Measurements from ENCODE around the gene ARHGEF38. TPM values are rescaled to one million over a fixed set of nuclear protein-coding genes. Genes with fewer than 3 reads are reported as not detected.

ARHGEF38 gene
- total RNA-seq, 1 experiment from 2014 or later, result 0.15 TPM

GRCh38 chr4:105601406-105601805 lies 49.0 kb downstream of the ARHGEF38 start:
- H3K36me3 ChIP-seq (ENCODE audit: low read depth), result no peaks in the 10 kb centered on the region
- no peak for TF ChIP-seq CTCF (conservative IDR thresholded peaks at IDR 0.05)

GRCh38 chr4:105603158-105603557 lies 50.7 kb downstream of the ARHGEF38 start:
- H2AFZ ChIP-seq, result no peak overlapping the region
- no peak for DNase-seq
- H3K4me1 ChIP-seq (replicated peaks; ENCODE audit: insufficient read depth), result peaks cover 29% of the 10 kb centered on the region
- H3K4me3 ChIP-seq, result no peak overlapping the region
- H3K27ac ChIP-seq, result no peak overlapping the region
- no peaks in the 10 kb centered on the region for H3K79me2 ChIP-seq (ENCODE audit: low read depth)
- H4K20me1 ChIP-seq (ENCODE audit: insufficient read depth), result no peaks in the 10 kb centered on the region
- intact Hi-C loops (cut with micrococcal nuclease; ENCODE audit: unreplicated experiment), result no loop called here
- no peaks in the 10 kb centered on the region for H3K9me3 ChIP-seq (ENCODE audit: insufficient read depth, low read depth)
- no peak for TF ChIP-seq CTCF (conservative IDR thresholded peaks at IDR 0.05)
- TF ChIP-seq EZH2 (IDR thresholded peaks at IDR 0.05; ENCODE audit: low read depth), result no peak
- H3K36me3 ChIP-seq (ENCODE audit: low read depth), result no peaks in the 10 kb centered on the region
- no peak overlapping the region for H3K4me2 ChIP-seq
- BruUV-seq (replicated peaks), result no TSS peak
- no peaks in the 10 kb centered on the region for H3K27me3 ChIP-seq (ENCODE audit: insufficient read depth, low read depth)
- no peaks in the 10 kb centered on the region for H3F3A ChIP-seq (ENCODE audit: insufficient read depth, low read depth)
- ChIA-PET CTCF (no interaction called here), POLR2A (ENCODE audit: unreplicated experiment) (no interaction called here)
- no peaks in the 10 kb centered on the region for H3K9me2 ChIP-seq (ENCODE audit: insufficient read depth)

More at GRCh38 chr4:105601406-105601805, 49.0 kb downstream of the ARHGEF38 start:
- Histone ChIP-seq H4K20me1 (ENCODE audit: insufficient read depth) (no peaks in the 10 kb centered on the region), H3K27ac (no peak overlapping the region), H3F3A (ENCODE audit: insufficient read depth, low read depth) (no peaks in the 10 kb centered on the region), H3K27me3 (ENCODE audit: insufficient read depth, low read depth) (no peaks in the 10 kb centered on the region), H3K4me3 (no peak overlapping the region), H3K9me2 (ENCODE audit: insufficient read depth) (no peaks in the 10 kb centered on the region), H2AFZ (no peak overlapping the region), H3K4me2 (no peak overlapping the region), H3K79me2 (ENCODE audit: low read depth) (no peaks in the 10 kb centered on the region), H3K9me3 (ENCODE audit: insufficient read depth, low read depth) (no peaks in the 10 kb centered on the region), H3K4me1 (replicated peaks; ENCODE audit: insufficient read depth) (peaks cover 29% of the 10 kb centered on the region)
- POLR2A ChIA-PET (ENCODE audit: unreplicated experiment), result no interaction called here
- no TSS peak for BruUV-seq (replicated peaks)
- CTCF ChIA-PET, result no interaction called here
- DNase-seq, result no peak
- intact Hi-C loops (cut with micrococcal nuclease; ENCODE audit: unreplicated experiment), result no loop called here

GRCh38 chr4:105605493-105605892 lies 53.1 kb downstream of the ARHGEF38 start:
- Histone ChIP-seq H3K9me2 (ENCODE audit: insufficient read depth) (no peaks in the 10 kb centered on the region), H2AFZ (no peak overlapping the region), H3K27ac (peak overlapping the region; percentile 34; the same call in 1 of the 2 replicates), H3K27me3 (ENCODE audit: insufficient read depth, low read depth) (no peaks in the 10 kb centered on the region), H3K4me3 (no peak overlapping the region), H3K79me2 (ENCODE audit: low read depth) (no peaks in the 10 kb centered on the region), H3K9me3 (ENCODE audit: insufficient read depth, low read depth) (no peaks in the 10 kb centered on the region; the same call in 1 of the 2 replicates), H3K4me2 (no peak overlapping the region), H3F3A (ENCODE audit: insufficient read depth, low read depth) (no peaks in the 10 kb centered on the region), H3K36me3 (ENCODE audit: low read depth) (no peaks in the 10 kb centered on the region), H4K20me1 (ENCODE audit: insufficient read depth) (no peaks in the 10 kb centered on the region), H3K4me1 (replicated peaks; ENCODE audit: insufficient read depth) (peaks cover 17% of the 10 kb centered on the region)
- intact Hi-C loops (cut with micrococcal nuclease; ENCODE audit: unreplicated experiment), result no loop called here
- ChIA-PET CTCF (no interaction called here), POLR2A (ENCODE audit: unreplicated experiment) (no interaction called here)
- BruUV-seq (replicated peaks), result no TSS peak
- TF ChIP-seq EZH2 (IDR thresholded peaks at IDR 0.05; ENCODE audit: low read depth), result no peak
- TF ChIP-seq CTCF (conservative IDR thresholded peaks at IDR 0.05), result no peak
- peak in 1 of 2 experiments; percentile 47 for DNase-seq
